Spleen (tissue), 11 donors: ENCODE data around the gene CCDC184. TPM values are rescaled to one million over a fixed set of nuclear protein-coding genes. Genes with fewer than 3 reads are reported as not detected.

ENCODE experiments used
- DNase-seq: peaks from one replicate; pipeline ENCODE4 v3.0.0-alpha.2; 2020
- H3K27ac ChIP-seq, 8 donors: fragments of 200-600 bp; sonication (generic) in 7 of 8; 1 replicate in 4 of 8; 2 replicates in 4 of 8; pipeline versions ENCODE4 v1.5.0 to v1.8.0; 2016 to 2021; ENCODE audit warnings: inconsistent platforms in 4 of 8, mild to moderate bottlenecking in 4 of 8, moderate library complexity in 1 of 8
- H3K27me3 ChIP-seq, 7 donors: fragments of 200-600 bp; sonication (generic) in 6 of 7; replicated peaks in 1 of 7; 1 replicate in 4 of 7; 2 replicates in 3 of 7; pipeline versions ENCODE4 v1.5.0 to v1.8.0; 2016 to 2021; ENCODE audit warnings: inconsistent platforms in 3 of 7, mild to moderate bottlenecking in 1 of 7
- H3K36me3 ChIP-seq, 6 donors: fragments of 200-600 bp; sonication (generic) in 5 of 6; 1 replicate in 4 of 6; 2 replicates in 2 of 6; pipeline versions ENCODE4 v1.5.0 to v1.8.0; 2016 to 2021; ENCODE audit warnings: inconsistent platforms in 2 of 6
- H3K4me1 ChIP-seq, 6 donors: fragments of 200-600 bp; sonication (generic) in 5 of 6; 1 replicate in 3 of 6; 2 replicates in 3 of 6; pipeline versions ENCODE4 v1.5.0 to v1.8.0; 2016 to 2021; ENCODE audit warnings: inconsistent platforms in 3 of 6
- H3K4me3 ChIP-seq, 8 donors: fragments of 200-600 bp; sonication (generic) in 7 of 8; 1 replicate in 4 of 8; 2 replicates in 4 of 8; pipeline versions ENCODE4 v1.5.0 to v1.8.0; 2016 to 2021; ENCODE audit warnings: inconsistent platforms in 4 of 8, mild to moderate bottlenecking in 4 of 8, moderate library complexity in 2 of 8
- H3K9me3 ChIP-seq, 8 donors: fragments of 200-600 bp; sonication (generic) in 7 of 8; 1 replicate in 4 of 8; 2 replicates in 4 of 8; pipeline versions ENCODE4 v1.5.0 to v1.8.0; 2016 to 2021; ENCODE audit warnings: inconsistent platforms in 4 of 8
- CTCF ChIP-seq, 11 experiments: fragments of 200-600 bp in 7 of 11; fragments of 450-650 bp in 4 of 11; sonication (generic) in 4 of 11; IDR thresholded peaks in 8 of 11; conservative IDR thresholded peaks in 3 of 11; 1 replicate in 7 of 11; 2 replicates in 4 of 11; pipeline versions ENCODE4 v1.4.0 to v1.8.0; 2016 to 2021; ENCODE audit warnings: antibody characterized with exemption in 11 of 11, inconsistent platforms in 4 of 11, mild to moderate bottlenecking in 1 of 11
- POLR2A ChIP-seq, 3 donors: fragments of 450-650 bp; IDR thresholded peaks; one replicate each; pipeline ENCODE4 v1.5.1; 2017; ENCODE audit warnings: antibody characterized with exemption in 3 of 3, mild to moderate bottlenecking in 1 of 3
- POLR2AphosphoS5 ChIP-seq, 3 donors: sonication (generic); formaldehyde crosslinking; IDR thresholded peaks; one replicate each; pipeline ENCODE4 v1.5.1; 2017; ENCODE audit warnings: antibody characterized with exemption in 3 of 3
- WGBS, 5 donors: extraction: QIAGEN DNeasy Blood & Tissue Kit in 3 of 5; methylation state at CpG; one replicate each; pipeline versions ENCODE4 v1.1.5 to v1.1.7; 2013 to 2018; 5-methylcytosine and 5-hydroxymethylcytosine counted together
- intact Hi-C: fragments of 100-400 bp; cut with DNase I; formaldehyde crosslinking; loops from one replicate; pipeline ENCODE4 v1.15.0; 2023; ENCODE audit warnings: low total_unique reads
- polyA plus RNA-seq, 3 donors: library from polyadenylated mRNA; stranded (reverse); fragments of 200-250 nt; gene quantifications; one replicate each; pipeline ENCODE4 v1.2.1, GENCODE V29; 2013
- total RNA-seq, 7 donors: library from RNA; depleted of rRNA in 3 of 7; stranded (reverse); fragments of >200 nt in 3 of 7; fragmentation: NEBNext Ultra II Directional in 4 of 7; extraction: Animal tissue kit (Norgen Biotek cat#: 25700) in 4 of 7; gene quantifications; one replicate each; pipeline versions ENCODE4 v1.1.0 to v1.2.1, GENCODE V29; 2016 to 2021
- donor health status: healthy with polysubstance abuse.
- donor health status: DM: no; HTN: no; CAD: no; lungs with moderate emphysema.
- donor health status: DM: no; HTN: no; CAD: no.
- donor health status: Bipolar disorder and iron deficiency.
- donor health status: healthy.
- donor health status: DM: no; HTN: no; CAD: no.
- donor health status: DM: yes; HTN: yes; CAD: no.

CCDC184 gene
- total and polyA plus RNA-seq, 10 donors = 0.45 to 1.7 (median 0.88) TPM

- Histone ChIP-seq H3K9me3 (no peaks in the 10 kb centered on the region), H3K4me1 (peaks cover 0 to 48% (median 28%) of the 10 kb centered on the region in 6 donors), H3K4me3 (peak overlapping the region in 2 of 8 donors; percentile 62 to 92), H3K36me3 (no peaks in the 10 kb centered on the region), H3K27ac (no peak overlapping the region), H3K27me3 (peaks cover 0 to 53% (median 20%) of the 10 kb centered on the region in 7 donors)
- 63 to 71% (median 69%) methylated on average over 10 of the region's 10 CpGs for WGBS, 5 donors
- DNase-seq = no peak
- TF ChIP-seq POLR2A (IDR thresholded peaks at IDR 0.05) = no peak
- TF ChIP-seq POLR2AphosphoS5 (IDR thresholded peaks at IDR 0.05) = no peak
- TF ChIP-seq CTCF (IDR thresholded peaks at IDR 0.05 in 8 of 11, conservative IDR thresholded peaks at IDR 0.05 in 3 of 11) = no peak
- intact Hi-C loops = loop anchor here (10.0 kb wide), 1 partner anchor 269 kb away; no protein-coding TSS in a partner anchor
Measured at GRCh38 chr12:48185181-48185919, 1.9 kb downstream of the CCDC184 start.

GRCh38 chr12:48187916-48188695, 4.7 kb downstream of the CCDC184 start:
- Histone ChIP-seq H3K4me3 (no peak overlapping the region), H3K9me3 (no peaks in the 10 kb centered on the region), H3K36me3 (no peaks in the 10 kb centered on the region), H3K4me1 (peaks cover 0 to 42% (median 22%) of the 10 kb centered on the region in 6 donors), H3K27ac (no peak overlapping the region), H3K27me3 (peaks cover 0 to 29% (median 20%) of the 10 kb centered on the region in 7 donors)
- 85 to 89% (median 88%) methylated on average over 10 of the region's 10 CpGs for WGBS, 5 donors
- DNase-seq = no peak
- TF ChIP-seq POLR2A (IDR thresholded peaks at IDR 0.05) (no peak), CTCF (IDR thresholded peaks at IDR 0.05 in 8 of 11, conservative IDR thresholded peaks at IDR 0.05 in 3 of 11) (peak in 1 of 11 experiments; percentile 13)
- intact Hi-C loops = loop anchor here (10.0 kb wide), 1 partner anchor 267 kb away; no protein-coding TSS in a partner anchor

- DNase-seq = no peak
- peaks cover 0 to 33% (median 12%) of the 10 kb centered on the region in 6 donors for H3K4me1 ChIP-seq
- peaks cover 0 to 15% (median 7%) of the 10 kb centered on the region in 7 donors for H3K27me3 ChIP-seq
- no peak overlapping the region for H3K27ac ChIP-seq
- TF ChIP-seq POLR2AphosphoS5 (IDR thresholded peaks at IDR 0.05) (no peak), CTCF (IDR thresholded peaks at IDR 0.05 in 8 of 11, conservative IDR thresholded peaks at IDR 0.05 in 3 of 11) (peak; percentile 67 to 91 (median 85))
- 46 to 56% (median 47%) methylated on average over 6 of the region's 6 CpGs for WGBS, 5 donors
- no peaks in the 10 kb centered on the region for H3K9me3 ChIP-seq
- no peaks in the 10 kb centered on the region for H3K36me3 ChIP-seq
- H3K4me3 ChIP-seq = no peak overlapping the region
- intact Hi-C loops = loop anchor here (10.0 kb wide), 1 partner anchor 265 kb away; no protein-coding TSS in a partner anchor
Measured at GRCh38 chr12:48189331-48190125, 6.1 kb downstream of the CCDC184 start.
